Caco-2 (cell line): ENCODE measurements around the gene IMPG2. TPM values are rescaled to one million over a fixed set of nuclear protein-coding genes. Genes with fewer than 3 reads are reported as not detected.

Experiments
- BruUV-seq: library from RNA; stranded (reverse); fragments of 400-500 nt; replicated peaks from 2 replicates; lab custom pipeline; 2021; lab: Mats Ljungman, UMichigan
- CTCF ChIA-PET: fragments of 300-600 bp; sonication (Branson Sonifier 250); formaldehyde crosslinking; loops from one replicate; lab custom pipeline; 2022; ENCODE audit warnings: antibody characterized with exemption; lab: Charles Lee
- POLR2A ChIA-PET: fragments of 300-600 bp; sonication (Branson Sonifier 250); formaldehyde crosslinking; loops from one replicate; lab custom pipeline; 2022; ENCODE audit warnings: antibody characterized with exemption; lab: Charles Lee
- DNase-seq, 2 experiments: peaks; one replicate each; pipeline versions ENCODE4 v3.0.0 to v3.0.0-alpha.2; 2020 to 2022
- H3K27me3 ChIP-seq: replicated peaks from 2 replicates; pipeline ENCODE4 v1.6.0; 2011; ENCODE audit warnings: low read length; ENCODE audit not compliant: control insufficient read depth, insufficient read depth
- H3K36me3 ChIP-seq: 2 replicates; pipeline ENCODE4 v1.5.1; 2011; ENCODE audit warnings: low read length; ENCODE audit not compliant: control insufficient read depth, insufficient read depth
- H3K4me1 ChIP-seq: fragments of 250-450 bp; sonication (Bioruptor Pico); 2 replicates; pipeline ENCODE4 v1.5.1; 2020; ENCODE audit warnings: mild to moderate bottlenecking
- H3K4me3 ChIP-seq: 2 replicates; pipeline ENCODE4 v1.5.1; 2011; ENCODE audit warnings: low read depth, mild to moderate bottlenecking, control low read depth, low read length
- H3K9me3 ChIP-seq: fragments of 250-450 bp; sonication (Bioruptor Pico); 2 replicates; pipeline ENCODE4 v1.5.1; 2020; ENCODE audit warnings: mild to moderate bottlenecking, moderate library complexity
- H3K27ac Mint-ChIP-seq: one replicate; pipeline ENCODE4 v1.8.0; 2022; ENCODE audit warnings: mixed read lengths; ENCODE audit not compliant: unreplicated experiment
- H3K27me3 Mint-ChIP-seq: one replicate; pipeline ENCODE4 v1.8.0; 2022; ENCODE audit warnings: mixed read lengths; ENCODE audit not compliant: insufficient read depth, unreplicated experiment
- H3K36me3 Mint-ChIP-seq: one replicate; pipeline ENCODE4 v1.8.0; 2022; ENCODE audit warnings: mild to moderate bottlenecking, mixed read lengths; ENCODE audit not compliant: insufficient read depth, unreplicated experiment
- H3K4me1 Mint-ChIP-seq: one replicate; pipeline ENCODE4 v1.8.0; 2022; ENCODE audit warnings: low read depth, mixed read lengths; ENCODE audit not compliant: unreplicated experiment
- H3K4me3 Mint-ChIP-seq: one replicate; pipeline ENCODE4 v1.8.0; 2022; ENCODE audit warnings: mild to moderate bottlenecking, moderate library complexity, mixed read lengths; ENCODE audit not compliant: unreplicated experiment
- H3K9me3 Mint-ChIP-seq: one replicate; pipeline ENCODE4 v1.8.0; 2022; ENCODE audit warnings: mixed read lengths; ENCODE audit not compliant: unreplicated experiment
- intact Hi-C: fragments of 100-400 bp; cut with micrococcal nuclease; formaldehyde crosslinking; loops from one replicate; pipeline ENCODE4 v1.10.0; 2022; ENCODE audit not compliant: unreplicated experiment
- total RNA-seq: library from RNA; stranded (reverse); gene quantifications from 2 replicates; pipeline ENCODE4 v1.2.3, GENCODE V29; 2022
- TF ChIP-seq, protein P1 (sequence below), 2 experiments: fragments of 200-600 bp in 1 of 2; IDR thresholded peaks; 1 replicate in 1 of 2; 2 replicates in 1 of 2; pipeline versions ENCODE4 v1.5.1 to v1.8.0; 2011 to 2022; ENCODE audit warnings: antibody characterized with exemption in 1 of 2, control low read depth in 1 of 2, inconsistent platforms in 1 of 2, low read depth in 1 of 2, low read length in 1 of 2, mild to moderate bottlenecking in 1 of 2, moderate library complexity in 1 of 2; ENCODE audit not compliant: insufficient read depth in 1 of 2, severe bottlenecking in 1 of 2, unreplicated experiment in 1 of 2

Gene IMPG2
- total RNA-seq, 1 experiment from 2014 or later: not detected

DNA sequence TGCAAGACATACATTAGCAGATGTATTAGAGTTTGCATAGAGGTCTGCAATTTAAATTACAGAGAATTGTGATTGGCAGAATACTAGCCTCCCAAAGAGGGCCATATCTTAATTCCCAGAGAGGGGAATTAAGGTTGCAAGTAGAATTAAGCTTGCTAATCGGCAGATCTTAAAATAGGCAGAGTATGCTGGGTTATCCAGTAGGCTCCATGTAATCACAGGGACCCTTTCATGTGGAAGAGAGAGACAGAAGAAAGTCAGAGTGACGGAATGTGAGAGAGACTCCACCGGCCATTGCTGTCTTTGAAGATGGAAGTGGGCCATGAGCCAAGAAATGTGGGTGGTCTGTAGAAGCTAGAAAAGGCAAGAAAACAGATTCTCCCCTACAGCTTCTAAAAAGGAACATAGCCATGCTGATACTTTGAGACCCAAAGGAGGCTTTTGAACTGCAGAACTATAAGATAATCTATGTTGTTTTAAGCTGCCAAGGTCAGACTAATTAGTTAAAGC lies 38.8 kb downstream of the IMPG2 start:
- H3K27me3 ChIP-seq: no peaks in the 10 kb centered on the region
- Mint-ChIP-seq H3K9me3 (no peaks in the 10 kb centered on the region), H3K27ac (no peak overlapping the region), H3K36me3 (no peaks in the 10 kb centered on the region), H3K4me3 (no peak overlapping the region), H3K27me3 (no peaks in the 10 kb centered on the region), H3K4me1 (no peaks in the 10 kb centered on the region)
- H3K9me3 ChIP-seq: no peaks in the 10 kb centered on the region
- no TSS peak for BruUV-seq
- POLR2A ChIA-PET: no interaction called here
- intact Hi-C loops: no loop called here
- H3K36me3 ChIP-seq: no peaks in the 10 kb centered on the region
- no peaks in the 10 kb centered on the region for H3K4me1 ChIP-seq
- CTCF ChIA-PET: no interaction called here
- H3K4me3 ChIP-seq: no peak overlapping the region
- no peak for DNase-seq
- TF ChIP-seq, protein P1, sequence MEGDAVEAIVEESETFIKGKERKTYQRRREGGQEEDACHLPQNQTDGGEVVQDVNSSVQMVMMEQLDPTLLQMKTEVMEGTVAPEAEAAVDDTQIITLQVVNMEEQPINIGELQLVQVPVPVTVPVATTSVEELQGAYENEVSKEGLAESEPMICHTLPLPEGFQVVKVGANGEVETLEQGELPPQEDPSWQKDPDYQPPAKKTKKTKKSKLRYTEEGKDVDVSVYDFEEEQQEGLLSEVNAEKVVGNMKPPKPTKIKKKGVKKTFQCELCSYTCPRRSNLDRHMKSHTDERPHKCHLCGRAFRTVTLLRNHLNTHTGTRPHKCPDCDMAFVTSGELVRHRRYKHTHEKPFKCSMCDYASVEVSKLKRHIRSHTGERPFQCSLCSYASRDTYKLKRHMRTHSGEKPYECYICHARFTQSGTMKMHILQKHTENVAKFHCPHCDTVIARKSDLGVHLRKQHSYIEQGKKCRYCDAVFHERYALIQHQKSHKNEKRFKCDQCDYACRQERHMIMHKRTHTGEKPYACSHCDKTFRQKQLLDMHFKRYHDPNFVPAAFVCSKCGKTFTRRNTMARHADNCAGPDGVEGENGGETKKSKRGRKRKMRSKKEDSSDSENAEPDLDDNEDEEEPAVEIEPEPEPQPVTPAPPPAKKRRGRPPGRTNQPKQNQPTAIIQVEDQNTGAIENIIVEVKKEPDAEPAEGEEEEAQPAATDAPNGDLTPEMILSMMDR (IDR thresholded peaks at IDR 0.05; ENCODE audit: insufficient read depth in 1 of 2, low read depth in 1 of 2, low read length in 1 of 2, severe bottlenecking in 1 of 2, unreplicated experiment in 1 of 2): no peak

DNA sequence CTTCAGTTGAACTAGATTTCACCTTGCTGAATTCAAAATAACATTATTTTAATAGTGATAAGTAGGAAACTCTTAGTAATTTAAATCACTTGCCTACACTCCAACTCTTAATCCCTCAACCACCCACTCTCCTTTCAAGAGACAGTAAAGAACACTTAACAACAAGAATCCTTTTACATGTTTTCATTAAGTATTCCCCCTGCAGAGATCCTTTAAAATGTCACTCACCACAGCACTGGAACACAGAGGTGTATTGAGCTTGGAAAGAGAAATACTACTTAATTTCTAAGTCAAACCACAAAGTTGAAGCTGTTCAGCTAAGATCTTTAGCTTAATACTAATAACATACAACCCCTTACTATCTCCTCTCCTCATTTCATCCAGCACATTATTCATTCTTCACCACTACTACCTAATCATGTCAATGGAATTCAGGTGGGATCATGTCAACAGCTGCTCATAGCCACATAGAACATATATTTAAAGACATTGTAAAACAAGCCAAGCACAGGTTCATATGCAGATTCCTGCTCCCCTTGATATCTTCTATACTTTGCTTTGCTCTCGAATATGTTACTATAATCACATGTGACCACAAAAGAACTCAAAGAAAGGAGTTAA lies 40.5 kb downstream of the IMPG2 start:
- Mint-ChIP-seq H3K9me3 (no peaks in the 10 kb centered on the region), H3K4me1 (no peaks in the 10 kb centered on the region), H3K27ac (no peak overlapping the region), H3K27me3 (no peaks in the 10 kb centered on the region), H3K36me3 (no peaks in the 10 kb centered on the region), H3K4me3 (no peak overlapping the region)
- DNase-seq: no peak
- POLR2A ChIA-PET: no interaction called here
- intact Hi-C loops: no loop called here
- Histone ChIP-seq H3K4me3 (no peak overlapping the region), H3K36me3 (no peaks in the 10 kb centered on the region), H3K9me3 (no peaks in the 10 kb centered on the region), H3K27me3 (no peaks in the 10 kb centered on the region), H3K4me1 (no peaks in the 10 kb centered on the region)
- CTCF ChIA-PET: no interaction called here
- no TSS peak for BruUV-seq
- TF ChIP-seq, protein P1 (IDR thresholded peaks at IDR 0.05; ENCODE audit: insufficient read depth in 1 of 2, low read depth in 1 of 2, low read length in 1 of 2, severe bottlenecking in 1 of 2, unreplicated experiment in 1 of 2): no peak

- intact Hi-C loops: no loop called here
- no peaks in the 10 kb centered on the region for H3K36me3 ChIP-seq
- no TSS peak for BruUV-seq
- TF ChIP-seq, protein P1 (IDR thresholded peaks at IDR 0.05; ENCODE audit: insufficient read depth in 1 of 2, low read depth in 1 of 2, low read length in 1 of 2, severe bottlenecking in 1 of 2, unreplicated experiment in 1 of 2): no peak
- CTCF ChIA-PET: no interaction called here
- Mint-ChIP-seq H3K36me3 (no peaks in the 10 kb centered on the region), H3K27me3 (no peaks in the 10 kb centered on the region), H3K4me1 (no peaks in the 10 kb centered on the region), H3K9me3 (no peaks in the 10 kb centered on the region), H3K27ac (no peak overlapping the region), H3K4me3 (no peak overlapping the region)
- no peaks in the 10 kb centered on the region for H3K27me3 ChIP-seq
- H3K9me3 ChIP-seq: no peaks in the 10 kb centered on the region
- H3K4me1 ChIP-seq: no peaks in the 10 kb centered on the region
- POLR2A ChIA-PET: no interaction called here
- no peak for DNase-seq
- H3K4me3 ChIP-seq: no peak overlapping the region
These were observed 41.2 kb downstream of the IMPG2 start for GRCh38 chr3:101279162-101279561.
